Stimulated activated CD8-positive, alpha-beta memory T cell treated with anti-CD3 and anti-CD28 coated beads, Interleukin-15, amount 100 ng/mL, for 24 hours (primary cell): ENCODE measurements around the gene SPEF2.
A peak's percentile ranks its signal among the peaks of the same experiment; 100 is the strongest.

Experiments
- DNase-seq: peaks from one replicate; pipeline ENCODE4 v3.0.0-alpha.2; 2020; ENCODE audit warnings: low read depth

The SPEF2 gene

GRCh38 chr5:35617435-35618303, at the start of gene SPEF2:
Gene SPEF2, plus strand, starts transcription at chr5:35617863. Its CDS starts 135 bp downstream, at chr5:35617998.
- peak; percentile 47 for DNase-seq

- no peak for DNase-seq
Measured at GRCh38 chr5:35575578-35575977, 42.1 kb upstream of the SPEF2 start.

- DNase-seq: no peak
Measured at GRCh38 chr5:35587419-35587818, 30.2 kb upstream of the SPEF2 start.

- DNase-seq: no peak
Measured at GRCh38 chr5:35593338-35593737, 24.3 kb upstream of the SPEF2 start.

GRCh38 chr5:35598707-35599370, 18.8 kb upstream of the SPEF2 start:
- DNase-seq: no peak

GRCh38 chr5:35600591-35600990, 17.1 kb upstream of the SPEF2 start:
- no peak for DNase-seq

GRCh38 chr5:35608881-35609779, 8.5 kb upstream of the SPEF2 start:
- no peak for DNase-seq

GRCh38 chr5:35617060-35617434, 616 bp upstream of the SPEF2 start:
- no peak for DNase-seq

GRCh38 chr5:35618304-35618636, 607 bp downstream of the SPEF2 start:
- no peak for DNase-seq

- DNase-seq: no peak
Measured at GRCh38 chr5:35618781-35619180, 1.1 kb downstream of the SPEF2 start.

- no peak for DNase-seq
Measured at GRCh38 chr5:35622974-35623373, 5.3 kb downstream of the SPEF2 start.

- DNase-seq: no peak
Measured at GRCh38 chr5:35623991-35624390, 6.3 kb downstream of the SPEF2 start.

- no peak for DNase-seq
Measured at GRCh38 chr5:35626108-35626507, 8.4 kb downstream of the SPEF2 start.

GRCh38 chr5:35626553-35626952, 8.9 kb downstream of the SPEF2 start:
- DNase-seq: no peak

GRCh38 chr5:35634326-35634725, 16.7 kb downstream of the SPEF2 start:
- no peak for DNase-seq

- no peak for DNase-seq
Measured at GRCh38 chr5:35640623-35641022, 23.0 kb downstream of the SPEF2 start.

- DNase-seq: no peak
Measured at GRCh38 chr5:35644543-35644942, 26.9 kb downstream of the SPEF2 start.

- DNase-seq: no peak
Measured at GRCh38 chr5:35647128-35647527, 29.5 kb downstream of the SPEF2 start.

- DNase-seq: no peak
Measured at GRCh38 chr5:35647712-35648111, 30.0 kb downstream of the SPEF2 start.

- DNase-seq: no peak
Measured at GRCh38 chr5:35651002-35651756, 33.5 kb downstream of the SPEF2 start.

GRCh38 chr5:35656721-35657120, 39.1 kb downstream of the SPEF2 start:
- no peak for DNase-seq

GRCh38 chr5:35657877-35658276, 40.2 kb downstream of the SPEF2 start:
- DNase-seq: no peak
